Cardiac fibroblast (primary cell): ENCODE measurements around the gene MED22.
"Not testable (repeated sequence)": the region's sequence is repeated elsewhere in the genome, so short reads cannot be mapped to it uniquely, and the experiment has no call there.

Source experiments
- DNase-seq, 2 donors: peaks; one replicate each; pipeline versions ENCODE4 v3.0.0 to v3.0.0-alpha.2; 2010; ENCODE audit warnings: low read depth in 2 of 2
- H3K4me3 ChIP-seq, 2 donors: replicated peaks in 1 of 2; 1 replicate in 1 of 2; 2 replicates in 1 of 2; pipeline ENCODE4 v1.5.1; 2011; ENCODE audit warnings: low read depth in 2 of 2, low read length in 2 of 2, mild to moderate bottlenecking in 2 of 2, moderate library complexity in 1 of 2
- TF ChIP-seq, protein P1 (sequence below): IDR thresholded peaks from one replicate; pipeline ENCODE4 v1.5.1; 2011; ENCODE audit warnings: low read depth, mild to moderate bottlenecking, low read length, inconsistent platforms

Gene MED22

DNA sequence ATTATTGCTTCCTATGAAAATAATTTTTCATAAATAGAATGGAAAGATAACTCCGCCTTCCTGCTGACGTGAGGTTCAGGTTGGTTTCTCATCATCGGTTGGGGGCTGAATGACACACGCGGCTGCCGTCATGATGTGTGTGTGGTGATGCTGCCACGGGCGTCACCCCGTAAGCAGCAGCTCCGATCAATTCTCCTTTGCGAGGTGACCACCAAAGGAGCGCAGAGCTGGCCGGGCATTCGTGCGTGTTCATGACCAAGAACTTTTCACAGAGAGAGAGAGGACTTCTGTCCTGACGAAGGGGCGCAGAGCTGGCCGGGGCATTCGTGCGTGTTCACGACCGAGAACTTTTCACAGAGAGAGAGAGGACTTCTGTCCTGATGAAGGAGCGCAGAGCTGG is 42.2 kb downstream of the MED22 start:
- TF ChIP-seq, protein P1, sequence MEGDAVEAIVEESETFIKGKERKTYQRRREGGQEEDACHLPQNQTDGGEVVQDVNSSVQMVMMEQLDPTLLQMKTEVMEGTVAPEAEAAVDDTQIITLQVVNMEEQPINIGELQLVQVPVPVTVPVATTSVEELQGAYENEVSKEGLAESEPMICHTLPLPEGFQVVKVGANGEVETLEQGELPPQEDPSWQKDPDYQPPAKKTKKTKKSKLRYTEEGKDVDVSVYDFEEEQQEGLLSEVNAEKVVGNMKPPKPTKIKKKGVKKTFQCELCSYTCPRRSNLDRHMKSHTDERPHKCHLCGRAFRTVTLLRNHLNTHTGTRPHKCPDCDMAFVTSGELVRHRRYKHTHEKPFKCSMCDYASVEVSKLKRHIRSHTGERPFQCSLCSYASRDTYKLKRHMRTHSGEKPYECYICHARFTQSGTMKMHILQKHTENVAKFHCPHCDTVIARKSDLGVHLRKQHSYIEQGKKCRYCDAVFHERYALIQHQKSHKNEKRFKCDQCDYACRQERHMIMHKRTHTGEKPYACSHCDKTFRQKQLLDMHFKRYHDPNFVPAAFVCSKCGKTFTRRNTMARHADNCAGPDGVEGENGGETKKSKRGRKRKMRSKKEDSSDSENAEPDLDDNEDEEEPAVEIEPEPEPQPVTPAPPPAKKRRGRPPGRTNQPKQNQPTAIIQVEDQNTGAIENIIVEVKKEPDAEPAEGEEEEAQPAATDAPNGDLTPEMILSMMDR, result no peak
- no peak for DNase-seq
- H3K4me3 ChIP-seq, result no peak overlapping the region

DNA sequence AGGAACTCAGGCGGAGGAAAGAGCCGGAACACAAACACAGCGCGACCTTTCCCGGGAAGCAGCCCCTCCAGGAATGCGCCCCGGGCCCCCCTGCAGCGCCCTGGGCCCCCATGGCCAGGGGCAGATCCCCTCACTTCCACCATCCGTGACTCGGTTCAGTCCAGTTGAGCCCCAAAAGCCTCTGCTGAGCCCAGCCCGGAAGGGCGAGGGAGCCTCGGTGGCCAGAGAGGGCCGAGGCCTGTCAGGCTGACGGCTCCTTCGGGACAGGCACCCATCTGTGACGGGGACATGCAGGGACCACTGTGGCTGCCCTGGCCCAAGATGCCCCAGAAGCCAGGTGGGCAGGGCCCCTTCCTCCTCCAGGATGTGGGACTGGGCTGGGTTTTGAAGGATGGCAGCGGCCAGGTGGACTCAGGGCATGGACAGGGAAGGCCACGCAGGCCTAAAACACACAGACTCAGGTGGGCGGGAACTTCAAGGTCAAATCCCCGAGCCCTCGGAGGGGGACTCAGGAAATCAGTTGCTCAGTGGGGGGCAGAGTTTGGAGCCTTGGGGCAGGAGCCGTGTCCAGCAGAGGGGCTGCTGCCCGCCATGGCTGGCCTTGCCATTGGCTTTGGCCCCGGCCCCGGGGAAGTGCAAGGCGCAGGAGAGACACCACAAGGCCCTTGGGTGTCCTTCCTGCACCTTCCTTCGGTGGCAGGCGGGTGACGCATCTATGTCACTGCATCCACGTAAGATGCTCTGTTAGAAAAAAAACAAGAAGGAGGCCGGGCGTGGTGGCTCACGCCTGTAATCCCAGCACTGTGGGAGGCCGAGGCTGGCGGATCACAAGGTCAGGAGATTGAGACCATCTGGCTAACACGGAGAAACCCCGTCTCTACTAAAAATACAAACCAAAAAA is 43.2 kb downstream of the MED22 start:
- TF ChIP-seq, protein P1, result no peak
- no peak for DNase-seq
- no peak overlapping the region for H3K4me3 ChIP-seq

DNA sequence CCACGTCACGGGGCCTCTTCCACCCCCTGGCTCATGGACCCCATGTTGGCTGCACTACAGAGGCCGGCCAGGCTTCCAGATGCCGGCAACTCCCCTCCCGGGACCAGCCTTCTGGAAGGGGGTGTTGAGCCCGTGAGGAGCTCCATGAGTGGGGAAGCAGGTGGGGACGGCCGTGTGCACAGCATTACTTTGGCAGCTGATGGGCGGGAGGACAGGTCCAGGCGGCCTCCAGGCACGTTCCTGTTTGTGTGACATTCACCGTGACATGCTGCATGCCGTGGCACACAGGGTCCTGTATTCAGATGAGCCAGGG is 43.8 kb downstream of the MED22 start:
- DNase-seq, result no peak
- no peak overlapping the region for H3K4me3 ChIP-seq
- TF ChIP-seq, protein P1, result no peak

DNA sequence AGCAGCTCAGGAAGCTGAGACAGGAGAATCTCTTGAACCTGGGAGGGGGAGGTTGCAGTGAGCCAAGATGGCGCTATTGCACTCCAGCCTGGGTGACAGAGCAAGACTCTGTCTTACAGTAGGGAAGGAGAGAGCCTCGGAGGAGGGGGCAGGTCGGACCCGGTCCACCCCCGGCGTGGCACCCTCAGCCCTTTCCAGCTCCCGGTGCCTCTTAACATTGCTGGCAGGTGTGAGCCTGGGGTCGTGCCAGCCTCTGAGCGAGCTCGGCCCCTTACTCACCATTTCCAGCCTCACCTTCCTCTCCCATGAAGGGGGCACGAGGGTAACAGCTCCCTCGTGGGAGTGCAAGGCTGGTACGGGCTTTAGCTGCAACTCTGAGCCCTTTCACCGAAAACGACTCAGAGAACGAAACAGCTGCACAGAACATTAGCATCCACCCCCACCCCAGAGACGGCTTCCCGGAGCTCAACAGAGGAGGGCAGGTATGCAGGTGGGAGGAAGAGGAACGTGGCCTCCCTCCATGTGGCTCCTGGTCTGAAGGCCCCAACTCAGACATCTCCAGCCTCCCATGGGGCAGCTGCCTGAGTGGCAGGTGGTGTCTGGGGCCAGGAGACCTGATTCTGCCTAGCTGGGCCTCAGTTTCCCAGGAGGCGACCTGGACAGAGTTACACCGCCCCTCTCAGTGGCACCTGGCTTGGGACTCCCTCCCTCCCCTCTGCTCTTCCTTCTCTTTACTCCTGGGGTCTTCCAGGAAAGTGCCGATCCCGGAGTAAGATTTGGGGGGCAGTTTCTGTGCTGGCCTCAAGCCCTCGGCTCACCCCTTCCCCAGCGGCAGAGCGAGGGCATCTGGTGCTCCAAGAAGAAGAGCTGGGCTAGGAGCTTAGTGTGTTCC is 44.4 kb downstream of the MED22 start:
- no peak for DNase-seq
- no peak overlapping the region for H3K4me3 ChIP-seq
- TF ChIP-seq, protein P1, result no peak

DNA sequence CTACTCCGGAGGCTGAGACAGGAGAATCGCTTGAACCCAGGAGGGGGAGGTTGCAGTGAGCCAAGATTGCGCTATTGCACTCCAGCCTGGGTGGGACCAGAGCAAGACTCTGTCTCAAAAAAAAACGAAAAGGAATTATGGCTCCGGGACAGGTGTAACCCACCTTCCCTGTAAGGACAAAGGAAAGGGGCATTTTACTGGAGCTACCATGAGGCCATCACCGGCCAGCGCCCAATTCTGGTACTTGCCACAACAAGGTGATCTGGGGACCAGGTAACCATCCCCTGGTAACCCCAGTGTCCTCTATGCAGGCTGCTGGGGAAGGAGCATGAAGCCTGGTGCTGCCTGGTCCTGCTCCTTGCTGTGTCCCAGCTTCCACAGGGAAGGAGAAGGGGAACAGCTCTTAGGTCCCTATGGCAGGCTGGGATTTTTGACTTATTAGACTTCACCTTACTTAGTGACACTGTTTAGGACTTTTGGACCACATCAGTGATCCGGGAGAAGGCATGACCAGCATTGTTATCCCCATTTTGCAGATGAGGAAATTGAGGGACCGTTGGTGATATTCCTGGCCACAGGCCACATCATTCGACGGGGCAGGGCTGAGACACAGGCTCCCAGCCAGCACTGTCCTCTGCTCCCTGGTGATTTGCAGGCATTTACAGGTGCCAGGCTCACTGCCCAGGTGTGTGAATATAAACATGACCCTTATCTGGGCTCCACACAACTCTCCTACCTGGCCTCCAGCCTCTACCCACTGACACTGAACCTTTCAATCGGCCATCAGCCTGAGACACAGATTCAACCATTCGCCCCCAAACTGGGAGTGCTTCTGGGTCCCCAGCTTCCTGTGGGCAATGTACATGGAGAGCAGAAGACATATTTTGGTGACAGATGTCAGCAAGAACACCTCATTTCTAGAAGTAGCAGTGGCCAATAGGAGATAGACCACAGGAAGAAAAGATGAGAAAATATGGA is 46.4 kb downstream of the MED22 start:
- TF ChIP-seq, protein P1, result no peak
- DNase-seq, result no peak
- no peak overlapping the region for H3K4me3 ChIP-seq

DNA sequence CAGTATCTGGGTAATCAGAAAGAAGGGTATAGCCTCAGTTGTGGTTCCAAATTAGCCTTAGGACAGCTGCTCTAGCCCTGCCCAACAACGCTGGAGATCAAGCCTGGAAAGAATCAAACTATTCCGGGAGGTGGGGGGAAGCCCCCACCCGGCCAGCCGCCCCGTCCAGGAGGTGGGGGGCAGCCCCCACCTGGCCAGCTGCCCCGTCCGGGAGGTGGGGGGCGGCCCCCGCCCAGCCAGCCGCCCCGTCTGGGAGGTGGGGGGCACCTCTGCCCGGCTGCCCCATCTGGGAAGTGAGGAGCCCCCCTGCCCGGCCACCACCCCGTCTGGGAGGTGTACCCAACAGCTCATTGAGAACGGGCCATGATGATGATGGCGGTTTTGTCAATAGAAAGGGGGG is 47.9 kb downstream of the MED22 start:
- not testable (repeated sequence) for DNase-seq, H3K4me3 ChIP-seq
